Endothelial cell of umbilical vein (primary cell): ENCODE measurements around the gene SEMA4D. TPM values are rescaled to one million over a fixed set of nuclear protein-coding genes. Genes with fewer than 3 reads are reported as not detected.

Experiments
- BruUV-seq: library from RNA; stranded (reverse); fragments of 400-500 nt; replicated peaks from 2 replicates; lab custom pipeline; 2021; lab: Mats Ljungman, UMichigan
- CTCF ChIA-PET: fragments of 300-600, 350-600 bp; sonication (Branson Sonifier 250); formaldehyde crosslinking; loops from one replicate; lab custom pipeline; 2021; ENCODE audit warnings: antibody characterized with exemption, inconsistent platforms; lab: Charles Lee
- POLR2A ChIA-PET: fragments of 300-600, 350-600 bp; sonication (Branson Sonifier 250); formaldehyde crosslinking; loops from one replicate; lab custom pipeline; 2021; ENCODE audit warnings: antibody characterized with exemption, inconsistent platforms; lab: Charles Lee
- DNase-seq: peaks from one replicate; pipeline ENCODE4 v3.0.0-alpha.2; 2011; ENCODE audit warnings: low read depth, low spot score
- FAIRE-seq: peaks from 2 replicates; lab custom pipeline; 2011; peaks lifted over from hg19 to GRCh38; lab: Jason Lieb, UNC
- H2AFZ ChIP-seq: 2 replicates; pipeline ENCODE4 v1.6.0; 2012; ENCODE audit warnings: low read depth, low read length, control low read depth, inconsistent platforms
- H3K27ac ChIP-seq: 2 replicates; pipeline ENCODE4 v1.5.1; 2011; ENCODE audit warnings: low read depth, mild to moderate bottlenecking, control low read depth, low read length, moderate library complexity; ENCODE audit not compliant: insufficient read depth
- H3K27me3 ChIP-seq, 2 experiments: 2 replicates each; pipeline versions ENCODE4 v1.6.0 to v1.6.1; 2011; ENCODE audit warnings: low read length in 2 of 2, mixed read lengths in 1 of 2; ENCODE audit not compliant: control insufficient read depth in 2 of 2, insufficient read depth in 2 of 2
- H3K36me3 ChIP-seq, 2 experiments: 2 replicates in 1 of 2; 3 replicates in 1 of 2; pipeline ENCODE4 v1.5.1; 2011; ENCODE audit warnings: low read length in 2 of 2, mild to moderate bottlenecking in 1 of 2, moderate library complexity in 1 of 2; ENCODE audit not compliant: control insufficient read depth in 2 of 2, insufficient read depth in 2 of 2; ENCODE audit errors: extremely low read depth in 1 of 2
- H3K4me1 ChIP-seq: 3 replicates; pipeline ENCODE4 v1.5.1; 2011; ENCODE audit warnings: mild to moderate bottlenecking, low read length; ENCODE audit not compliant: control insufficient read depth, insufficient read depth; ENCODE audit errors: extremely low read depth
- H3K4me2 ChIP-seq: 2 replicates; pipeline ENCODE4 v1.6.1; 2011; ENCODE audit warnings: low read length, control low read depth, mixed read lengths; ENCODE audit not compliant: insufficient read depth
- H3K4me3 ChIP-seq, 3 experiments: fragments of 200-600 bp in 1 of 3; sonication (generic), shearing (Covaris generic) in 1 of 3; replicated peaks in 1 of 3; 2 replicates each; pipeline ENCODE4 v1.5.1; 2011 to 2016; ENCODE audit warnings: control low read depth in 3 of 3, low read length in 3 of 3, mild to moderate bottlenecking in 2 of 3, inconsistent platforms in 1 of 3, low read depth in 1 of 3, moderate library complexity in 1 of 3; ENCODE audit not compliant: insufficient read depth in 1 of 3
- H3K79me2 ChIP-seq: 2 replicates; pipeline ENCODE4 v1.6.0; 2012; ENCODE audit warnings: low read length, inconsistent platforms; ENCODE audit not compliant: control insufficient read depth, insufficient read depth
- H3K9ac ChIP-seq: replicated peaks from 2 replicates; pipeline ENCODE3; 2011; ENCODE audit warnings: low read length, control low read depth; ENCODE audit not compliant: insufficient read depth; ENCODE audit errors: extremely low read depth
- H3K9me1 ChIP-seq: replicated peaks from 3 replicates; pipeline ENCODE4 v1.6.0; 2011; ENCODE audit warnings: mild to moderate bottlenecking, low read length; ENCODE audit not compliant: control insufficient read depth, insufficient read depth; ENCODE audit errors: extremely low read depth
- H3K9me3 ChIP-seq: replicated peaks from 2 replicates; pipeline ENCODE4 v1.5.1; 2012; ENCODE audit warnings: low read length, inconsistent platforms; ENCODE audit not compliant: control insufficient read depth, insufficient read depth
- H4K20me1 ChIP-seq: replicated peaks from 2 replicates; pipeline ENCODE3; 2011; ENCODE audit warnings: mild to moderate bottlenecking, low read length; ENCODE audit not compliant: control insufficient read depth, insufficient read depth; ENCODE audit errors: extremely low read depth
- CTCF ChIP-seq, 2 donors: IDR thresholded peaks; 1 replicate in 1 of 2; 2 replicates in 1 of 2; pipeline ENCODE4 v1.5.1; 2011; ENCODE audit warnings: low read length in 2 of 2, mild to moderate bottlenecking in 2 of 2, moderate library complexity in 2 of 2, control low read depth in 1 of 2, inconsistent platforms in 1 of 2, low read depth in 1 of 2; ENCODE audit not compliant: insufficient read depth in 1 of 2; ENCODE audit errors: extremely low read depth in 1 of 2
- EZH2 ChIP-seq: IDR thresholded peaks from 2 replicates; pipeline ENCODE4 v1.6.1; 2012; ENCODE audit warnings: borderline replicate concordance, low read depth, mild to moderate bottlenecking, moderate library complexity, low read length, inconsistent platforms; ENCODE audit not compliant: severe bottlenecking
- FOS ChIP-seq: IDR thresholded peaks from 2 replicates; pipeline ENCODE4 v1.6.1; 2011; ENCODE audit warnings: mild to moderate bottlenecking, low read length, moderate library complexity, borderline replicate concordance; ENCODE audit not compliant: insufficient read depth
- GATA2 ChIP-seq: IDR thresholded peaks from 2 replicates; pipeline ENCODE4 v1.7.0; 2011; ENCODE audit warnings: low read depth, mild to moderate bottlenecking, moderate library complexity, mixed read lengths, low read length; ENCODE audit not compliant: insufficient read length, insufficient read depth
- JUN ChIP-seq: IDR thresholded peaks from 2 replicates; pipeline ENCODE4 v1.6.1; 2011; ENCODE audit warnings: borderline replicate concordance, low read depth; ENCODE audit not compliant: insufficient read length, insufficient read depth
- MAX ChIP-seq: IDR thresholded peaks from 2 replicates; pipeline ENCODE4 v1.6.1; 2011; ENCODE audit not compliant: insufficient read depth, insufficient read length
- MYC ChIP-seq: IDR thresholded peaks from one replicate; pipeline ENCODE4 v1.6.1; 2011; ENCODE audit warnings: mild to moderate bottlenecking, low read depth, low read length
- POLR2A ChIP-seq: IDR thresholded peaks from 2 replicates; pipeline ENCODE4 v1.6.1; 2012; ENCODE audit warnings: low read depth, mild to moderate bottlenecking, control low read depth, low read length
- POLR2AphosphoS5 ChIP-seq: IDR thresholded peaks from 2 replicates; pipeline ENCODE4 v1.6.1; 2012; ENCODE audit warnings: low read depth, mild to moderate bottlenecking, control low read depth, low read length, moderate library complexity; ENCODE audit not compliant: insufficient read depth
- dilution Hi-C: fragments of 300-500 bp; cut with MboI; formaldehyde crosslinking; loops from one replicate; pipeline ENCODE4 v1.15.0; 2019; ENCODE audit warnings: low sequenced_read_pairs; ENCODE audit not compliant: extremely low pct_ligation_motif_present
- intact Hi-C: fragments of 100-400 bp; cut with micrococcal nuclease; formaldehyde crosslinking; loops from one replicate; pipeline ENCODE4 v1.10.0; 2022
- polyA plus RNA-seq, 4 experiments: library from polyadenylated mRNA; depleted of rRNA in 3 of 4; stranded (reverse) in 3 of 4; unstranded in 1 of 4; fragments of >200 nt; gene quantifications; 2 replicates each; pipeline versions ENCODE4 v1.2.1 to v1.2.3, GENCODE V29; 2011 to 2012; ENCODE audit warnings: missing spikeins in 1 of 4
- total RNA-seq: library from RNA; stranded (reverse); gene quantifications from 2 replicates; pipeline ENCODE4 v1.2.3, GENCODE V29; 2021

Gene SEMA4D
- total and polyA plus RNA-seq, 2 donors (not counting 3 experiments of a cell fraction or from before 2014, with no cell fraction given), result 3.9 to 15.7 TPM

- Histone ChIP-seq H4K20me1 (no peaks in the 10 kb centered on the region), H3K4me2 (no peak overlapping the region), H3K79me2 (no peaks in the 10 kb centered on the region), H3K36me3 (no peaks in the 10 kb centered on the region), H3K9me1 (no peaks in the 10 kb centered on the region), H3K9ac (no peak overlapping the region), H3K4me1 (peaks cover 22% of the 10 kb centered on the region), H3K9me3 (no peaks in the 10 kb centered on the region), H3K27me3 (no peaks in the 10 kb centered on the region), H2AFZ (no peak overlapping the region), H3K27ac (no peak overlapping the region), H3K4me3 (no peak overlapping the region)
- no TSS peak for BruUV-seq
- dilution Hi-C loops, result no loop called here
- no peak for FAIRE-seq
- DNase-seq, result no peak
- no peak for TF ChIP-seq POLR2AphosphoS5
- TF ChIP-seq GATA2, result no peak
- no peak for TF ChIP-seq JUN
- TF ChIP-seq POLR2A, result no peak
- no peak for TF ChIP-seq CTCF (IDR thresholded peaks at IDR 0.05; ENCODE audit: extremely low read depth in 1 of 2, insufficient read depth in 1 of 2, low read depth in 1 of 2, low read length in 2 of 2)
- no peak for TF ChIP-seq MAX
- no peak for TF ChIP-seq MYC
- no peak for TF ChIP-seq EZH2
- TF ChIP-seq FOS, result no peak
- CTCF ChIA-PET, result interaction anchor here (2.0 kb wide), 1 partner anchor 25 kb away, joined by 7 read pairs; no protein-coding TSS in a partner anchor
- intact Hi-C loops, result no loop called here
- POLR2A ChIA-PET, result no interaction called here
These were observed 26.0 kb upstream of the SEMA4D start for GRCh38 chr9:89523948-89524347.
